GM18517 (cell line): ENCODE data around the gene OR2D3.
"Not testable (repeated sequence)": the region's sequence is repeated elsewhere in the genome, so short reads cannot be mapped to it uniquely, and the experiment has no call there.

Source experiments
- ATAC-seq: cut with Tn5 transposase; IDR thresholded peaks from one replicate; pipeline ENCODE4 v1.9.1; 2021; ENCODE audit warnings: mild to moderate bottlenecking, moderate library complexity; ENCODE audit not compliant: unreplicated experiment

The OR2D3 gene

GRCh38 chr11:6927030-6927617 lies 6.3 kb downstream of the OR2D3 start:
- peak; percentile 79 for ATAC-seq

- ATAC-seq: no peak
Measured at GRCh38 chr11:6928916-6929315, 8.1 kb downstream of the OR2D3 start.

GRCh38 chr11:6931146-6931713 lies 10.4 kb downstream of the OR2D3 start:
- no peak for ATAC-seq

GRCh38 chr11:6932145-6932544 lies 11.3 kb downstream of the OR2D3 start:
- no peak for ATAC-seq

GRCh38 chr11:6941970-6942369 lies 21.2 kb downstream of the OR2D3 start:
- ATAC-seq: no peak

- ATAC-seq: no peak
Measured at GRCh38 chr11:6943131-6943530, 22.3 kb downstream of the OR2D3 start.

- ATAC-seq: not testable (repeated sequence)
Measured at GRCh38 chr11:6954248-6954647, 33.4 kb downstream of the OR2D3 start.

- no peak for ATAC-seq
Measured at GRCh38 chr11:6962141-6962540, 41.3 kb downstream of the OR2D3 start.

- ATAC-seq: peak; percentile 88
Measured at GRCh38 chr11:6962673-6963072, 41.9 kb downstream of the OR2D3 start.

GRCh38 chr11:6968816-6969215 lies 48.0 kb downstream of the OR2D3 start:
- ATAC-seq: no peak

- not testable (repeated sequence) for ATAC-seq
Measured at GRCh38 chr11:6969854-6970253, 49.1 kb downstream of the OR2D3 start.
